ENCODE data around the gene RELN. TPM values are rescaled to one million over a fixed set of nuclear protein-coding genes. Genes with fewer than 3 reads are reported as not detected.

RELN gene
- total and polyA plus RNA-seq, 9 of the 15 experiments (the other 6 are each of a cell fraction or from before 2014, with no cell fraction given) = 12.9 to 43.2 (median 18.1) TPM

GRCh38 chr7:103810112-103810744, 179.2 kb downstream of the RELN start (continued):
- TF ChIP-seq MGA (IDR thresholded peaks at IDR 0.05) (peak; percentile 41; the same call in 1 of the 2 replicates), ZC3H8 (IDR thresholded peaks at IDR 0.05) (no peak), EGR1 (conservative IDR thresholded peaks at IDR 0.05) (no peak), PHF20 (IDR thresholded peaks at IDR 0.05; ENCODE audit: partially characterized antibody) (no peak), POLR2G (IDR thresholded peaks at IDR 0.05; ENCODE audit: low read depth, low read length) (no peak), SMARCA4 (IDR thresholded peaks at IDR 0.05) (peak; percentile 96), CXXC5 (CRISPR knock-in tag; IDR thresholded peaks at IDR 0.05) (peak; percentile 87), SNAPC5 (CRISPR knock-in tag; IDR thresholded peaks at IDR 0.05) (no peak), NFXL1 (CRISPR knock-in tag; IDR thresholded peaks at IDR 0.05) (0 out of 2 replicates have a peak, but pooled peaks have one; percentile 19), AFF1 (IDR thresholded peaks at IDR 0.05; ENCODE audit: low read depth in 1 of 2, partially characterized antibody in 2 of 2) (no peak), ZBTB17 (CRISPR knock-in tag; IDR thresholded peaks at IDR 0.05) (peak; percentile 91), TCFL5 (CRISPR knock-in tag; conservative IDR thresholded peaks at IDR 0.05) (no peak), BACH1 (tag; IDR thresholded peaks at IDR 0.05) (peak; percentile 60; the same call in 1 of the 2 replicates), TRIM24 (IDR thresholded peaks at IDR 0.05) (peak; percentile 93 to 95)
